Nephron (organoid): Measurements from ENCODE around the gene PRXL2A.

ENCODE experiments used
- H3K27ac Mint-ChIP-seq, 3 experiments: 2 replicates each; pipeline ENCODE4 v1.8.0; 2020; ENCODE audit warnings: mixed read lengths in 3 of 3, mild to moderate bottlenecking in 2 of 3, moderate library complexity in 1 of 3
- H3K27me3 Mint-ChIP-seq: 2 replicates; pipeline ENCODE4 v1.8.0; 2021; ENCODE audit warnings: low read depth, mild to moderate bottlenecking, moderate library complexity, mixed read lengths
- H3K36me3 Mint-ChIP-seq: 2 replicates; pipeline ENCODE4 v1.8.0; 2020; ENCODE audit warnings: low read depth, mixed read lengths
- H3K4me1 Mint-ChIP-seq: 2 replicates; pipeline ENCODE4 v1.8.0; 2020; ENCODE audit warnings: mixed read lengths
- H3K4me3 Mint-ChIP-seq, 3 experiments: 2 replicates each; pipeline ENCODE4 v1.8.0; 2020; ENCODE audit warnings: mild to moderate bottlenecking in 3 of 3, mixed read lengths in 3 of 3, moderate library complexity in 2 of 3
- H3K9me3 Mint-ChIP-seq: 2 replicates; pipeline ENCODE4 v1.8.0; 2020; ENCODE audit warnings: mixed read lengths
- CTCF ChIP-seq, 3 experiments: fragments of 200-600 bp; sonication (generic); IDR thresholded peaks; one replicate each; pipeline ENCODE4 v1.5.0; 2021; ENCODE audit warnings: antibody characterized with exemption in 3 of 3; ENCODE audit not compliant: unreplicated experiment in 3 of 3

The PRXL2A gene

GRCh38 chr10:80373502-80373901 lies 34.8 kb upstream of the PRXL2A start:
- no peak for TF ChIP-seq CTCF (IDR thresholded peaks at IDR 0.05; ENCODE audit: unreplicated experiment in 3 of 3)
- Mint-ChIP-seq H3K27ac (no peak overlapping the region), H3K4me3 (no peak overlapping the region), H3K4me1 (peaks cover 3% of the 10 kb centered on the region), H3K27me3 (peaks cover 4% of the 10 kb centered on the region), H3K36me3 (peaks cover 6% of the 10 kb centered on the region), H3K9me3 (peaks cover 9% of the 10 kb centered on the region)

- no peak for TF ChIP-seq CTCF (IDR thresholded peaks at IDR 0.05; ENCODE audit: unreplicated experiment in 3 of 3)
- Mint-ChIP-seq H3K4me1 (peaks cover 3% of the 10 kb centered on the region), H3K36me3 (no peaks in the 10 kb centered on the region), H3K27ac (no peak overlapping the region), H3K9me3 (no peaks in the 10 kb centered on the region), H3K4me3 (no peak overlapping the region), H3K27me3 (peaks cover 4% of the 10 kb centered on the region)
Measured at GRCh38 chr10:80379701-80380100, 28.6 kb upstream of the PRXL2A start.

- Mint-ChIP-seq H3K4me1 (peaks cover 3% of the 10 kb centered on the region), H3K9me3 (no peaks in the 10 kb centered on the region), H3K27ac (no peak overlapping the region), H3K4me3 (no peak overlapping the region), H3K36me3 (no peaks in the 10 kb centered on the region), H3K27me3 (peaks cover 4% of the 10 kb centered on the region)
- TF ChIP-seq CTCF (IDR thresholded peaks at IDR 0.05; ENCODE audit: unreplicated experiment in 3 of 3), result no peak
Measured at GRCh38 chr10:80380185-80380584, 28.2 kb upstream of the PRXL2A start.

DNA sequence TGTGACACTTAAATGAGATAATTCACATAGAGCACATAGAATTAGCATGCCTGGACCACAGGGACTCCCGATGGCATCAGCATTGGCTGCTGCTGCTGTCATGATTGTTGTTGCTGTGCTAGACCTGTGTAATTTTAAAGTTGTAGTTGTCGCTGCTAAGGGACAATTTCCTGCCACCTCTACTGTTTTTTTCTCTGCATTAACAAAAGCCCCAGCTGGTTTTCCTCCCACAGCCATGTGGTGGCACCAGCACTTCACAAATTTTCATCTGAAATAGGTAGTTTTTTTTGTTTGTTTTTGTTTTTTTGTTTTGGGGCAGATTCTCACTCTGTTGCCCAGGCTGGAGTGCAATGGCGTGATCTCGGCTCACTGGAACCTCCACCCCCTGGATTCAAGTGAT lies 25.4 kb upstream of the PRXL2A start:
- no peaks in the 10 kb centered on the region for H3K36me3 Mint-ChIP-seq
- no peak overlapping the region for H3K27ac Mint-ChIP-seq
- no peaks in the 10 kb centered on the region for H3K9me3 Mint-ChIP-seq
- H3K4me3 Mint-ChIP-seq, result no peak overlapping the region
- TF ChIP-seq CTCF (IDR thresholded peaks at IDR 0.05; ENCODE audit: unreplicated experiment in 3 of 3), result peak; percentile 66 to 83 (median 69)
- peaks cover 5% of the 10 kb centered on the region for H3K4me1 Mint-ChIP-seq
- no peaks in the 10 kb centered on the region for H3K27me3 Mint-ChIP-seq

DNA sequence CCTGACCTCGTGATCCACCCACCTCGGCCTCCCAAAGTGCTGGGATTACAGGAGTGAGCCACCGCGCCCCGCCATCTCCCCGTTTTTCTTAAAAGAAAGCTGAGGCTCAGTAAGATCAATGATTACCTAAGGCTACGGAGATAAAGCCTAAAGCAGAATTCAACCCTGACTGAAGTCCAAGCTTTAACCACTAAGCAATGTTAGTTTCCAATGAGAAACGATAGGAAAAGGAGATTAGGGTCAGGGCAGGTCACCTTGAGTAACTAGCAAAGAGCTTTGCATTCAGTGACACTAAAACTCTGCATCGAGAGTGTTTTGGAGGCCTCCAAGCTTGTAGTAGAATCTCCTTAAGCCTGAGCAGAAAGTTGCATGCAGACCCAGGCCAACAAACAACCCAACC lies 17.6 kb upstream of the PRXL2A start:
- Mint-ChIP-seq H3K9me3 (no peaks in the 10 kb centered on the region), H3K27me3 (peaks cover 3% of the 10 kb centered on the region), H3K4me1 (peaks cover 11% of the 10 kb centered on the region), H3K27ac (no peak overlapping the region), H3K36me3 (no peaks in the 10 kb centered on the region), H3K4me3 (no peak overlapping the region)
- TF ChIP-seq CTCF (IDR thresholded peaks at IDR 0.05; ENCODE audit: unreplicated experiment in 3 of 3), result no peak

GRCh38 chr10:80392250-80392649 lies 16.1 kb upstream of the PRXL2A start:
- Mint-ChIP-seq H3K27ac (no peak overlapping the region), H3K36me3 (no peaks in the 10 kb centered on the region), H3K4me3 (no peak overlapping the region), H3K4me1 (peaks cover 6% of the 10 kb centered on the region), H3K27me3 (peaks cover 3% of the 10 kb centered on the region), H3K9me3 (no peaks in the 10 kb centered on the region)
- TF ChIP-seq CTCF (IDR thresholded peaks at IDR 0.05; ENCODE audit: unreplicated experiment in 3 of 3), result no peak
